ENCODE data around the gene NAALADL2. TPM values are rescaled to one million over a fixed set of nuclear protein-coding genes. Genes with fewer than 3 reads are reported as not detected.
"Not testable (repeated sequence)": the region's sequence is repeated elsewhere in the genome, so short reads cannot be mapped to it uniquely, and the experiment has no call there.

NAALADL2 gene
- total RNA-seq, 1 experiment from 2014 or later, result 2.7 TPM

- ATAC-seq (no peak), DNase-seq (ENCODE audit: low read depth, low spot score) (no peak)
- CTCF ChIA-PET, result no interaction called here
- H3K36me3 ChIP-seq (ENCODE audit: control insufficient read depth, insufficient read depth, low read length), result no peaks in the 10 kb centered on the region
- TF ChIP-seq REST (IDR thresholded peaks at IDR 0.05; ENCODE audit: insufficient read depth in 1 of 2, low read depth in 2 of 2, low read length in 1 of 2) (no peak), CTCF (IDR thresholded peaks at IDR 0.05) (no peak), POLR2AphosphoS5 (IDR thresholded peaks at IDR 0.05; ENCODE audit: low read depth, low read length) (no peak), SIN3A (IDR thresholded peaks at IDR 0.05; ENCODE audit: borderline replicate concordance, insufficient read depth, low read depth, low read length) (no peak), TCF7L2 (IDR thresholded peaks at IDR 0.05; ENCODE audit: low read depth, low read length) (no peak)
- no peak overlapping the region for H3K4me3 ChIP-seq (ENCODE audit: low read depth in 2 of 2, low read length in 2 of 2)
- intact Hi-C loops (cut with micrococcal nuclease; ENCODE audit: unreplicated experiment), result no loop called here
- in situ Hi-C loops (cut with HindIII; ENCODE audit: low pct_unique_long_range_greater_than_20kb, low sequenced_read_pairs), result no loop called here
- POLR2A ChIA-PET, result no interaction called here
- no TSS peak for BruUV-seq (replicated peaks)
- no peaks in the 10 kb centered on the region for H3K27me3 ChIP-seq (ENCODE audit: control insufficient read depth, insufficient read depth, low read length)
- peaks cover 4% of the 10 kb centered on the region; the same call in 1 of the 2 replicates for H3K9me3 ChIP-seq (ENCODE audit: control insufficient read depth, insufficient read depth, low read depth, low read length)
- no peak overlapping the region for H3K27ac ChIP-seq (ENCODE audit: low read length)
- H3K4me1 ChIP-seq (ENCODE audit: control insufficient read depth, insufficient read depth, low read length), result no peaks in the 10 kb centered on the region
Observed at GRCh38 chr3:175807175-175807574, 948.0 kb downstream of the NAALADL2 start.

GRCh38 chr3:175818811-175819464 lies 959.8 kb downstream of the NAALADL2 start:
- ATAC-seq (no peak), DNase-seq (ENCODE audit: low read depth, low spot score) (no peak)
- Histone ChIP-seq H3K36me3 (ENCODE audit: control insufficient read depth, insufficient read depth, low read length) (no peaks in the 10 kb centered on the region), H3K9me3 (ENCODE audit: control insufficient read depth, insufficient read depth, low read depth, low read length) (peaks cover 7% of the 10 kb centered on the region; the same call in 1 of the 2 replicates), H3K27ac (ENCODE audit: low read length) (no peak overlapping the region), H3K4me3 (ENCODE audit: low read depth in 2 of 2, low read length in 2 of 2) (no peak overlapping the region), H3K27me3 (ENCODE audit: control insufficient read depth, insufficient read depth, low read length) (no peaks in the 10 kb centered on the region), H3K4me1 (ENCODE audit: control insufficient read depth, insufficient read depth, low read length) (no peaks in the 10 kb centered on the region)
- intact Hi-C loops (cut with micrococcal nuclease; ENCODE audit: unreplicated experiment), result no loop called here
- CTCF ChIA-PET, result no interaction called here
- POLR2A ChIA-PET, result no interaction called here
- no TSS peak for BruUV-seq (replicated peaks)
- no peak for TF ChIP-seq CTCF (IDR thresholded peaks at IDR 0.05)
- TF ChIP-seq SIN3A (IDR thresholded peaks at IDR 0.05; ENCODE audit: borderline replicate concordance, insufficient read depth, low read depth, low read length), result no peak
- TF ChIP-seq REST (IDR thresholded peaks at IDR 0.05; ENCODE audit: insufficient read depth in 1 of 2, low read depth in 2 of 2, low read length in 1 of 2), result no peak
- no peak for TF ChIP-seq POLR2AphosphoS5 (IDR thresholded peaks at IDR 0.05; ENCODE audit: low read depth, low read length)
- TF ChIP-seq TCF7L2 (IDR thresholded peaks at IDR 0.05; ENCODE audit: low read depth, low read length), result no peak
- in situ Hi-C loops (cut with HindIII; ENCODE audit: low pct_unique_long_range_greater_than_20kb, low sequenced_read_pairs), result no loop called here

- in situ Hi-C loops (cut with HindIII; ENCODE audit: low pct_unique_long_range_greater_than_20kb, low sequenced_read_pairs); ATAC-seq: not testable (repeated sequence)
Observed at GRCh38 chr3:175822766-175823491, 963.8 kb downstream of the NAALADL2 start.

More at GRCh38 chr3:175822766-175823491, 963.8 kb downstream of the NAALADL2 start:
- H3K4me3 ChIP-seq (ENCODE audit: low read depth in 2 of 2, low read length in 2 of 2); BruUV-seq (replicated peaks); CTCF ChIA-PET; H3K4me1 ChIP-seq (ENCODE audit: control insufficient read depth, insufficient read depth, low read length); H3K9me3 ChIP-seq (ENCODE audit: control insufficient read depth, insufficient read depth, low read depth, low read length); POLR2A ChIA-PET; intact Hi-C loops (cut with micrococcal nuclease; ENCODE audit: unreplicated experiment); DNase-seq (ENCODE audit: low read depth, low spot score); H3K27ac ChIP-seq (ENCODE audit: low read length); H3K27me3 ChIP-seq (ENCODE audit: control insufficient read depth, insufficient read depth, low read length); H3K36me3 ChIP-seq (ENCODE audit: control insufficient read depth, insufficient read depth, low read length): not testable (repeated sequence)
